Renal pelvis (tissue), 3 donors: Measurements from ENCODE around the gene UBE3C. TPM values are rescaled to one million over a fixed set of nuclear protein-coding genes. Genes with fewer than 3 reads are reported as not detected.

Source experiments
- polyA plus RNA-seq, 3 donors: library from polyadenylated mRNA; unstranded; fragments of 120-200 nt; gene quantifications; one replicate each; pipeline ENCODE4 v1.2.1, GENCODE V29; 2013; ENCODE audit not compliant: insufficient read length in 3 of 3

Gene UBE3C
- polyA plus RNA-seq, 3 donors = 38.0 to 47.1 (median 44.3) TPM

Other genes starting within 250 kb of the UBE3C start
- 10 to 100 TPM; 39.9 to 47.1 (median 43.1) TPM for gene LMBR1, start 245.7 kb upstream of the UBE3C start, polyA plus RNA-seq
- gene NOM1, start 189.2 kb upstream of the UBE3C start, polyA plus RNA-seq = 10 to 100 TPM; 15.4 to 31.7 (median 27.3) TPM
- under 1 TPM; 0.04 to 0.18 (median 0.12) TPM for gene MNX1, start 128.3 kb upstream of the UBE3C start, polyA plus RNA-seq
- 100 to 1,000 TPM; 139 to 167 (median 153) TPM for gene DNAJB6, start 198.1 kb downstream of the UBE3C start, polyA plus RNA-seq